ENCODE data around the gene CD247. TPM values are rescaled to one million over a fixed set of nuclear protein-coding genes. Genes with fewer than 3 reads are reported as not detected.

Gene CD247
- total RNA-seq, 3 donors from 2014 or later = 4.6 to 6.1 (median 4.6) TPM

DNA sequence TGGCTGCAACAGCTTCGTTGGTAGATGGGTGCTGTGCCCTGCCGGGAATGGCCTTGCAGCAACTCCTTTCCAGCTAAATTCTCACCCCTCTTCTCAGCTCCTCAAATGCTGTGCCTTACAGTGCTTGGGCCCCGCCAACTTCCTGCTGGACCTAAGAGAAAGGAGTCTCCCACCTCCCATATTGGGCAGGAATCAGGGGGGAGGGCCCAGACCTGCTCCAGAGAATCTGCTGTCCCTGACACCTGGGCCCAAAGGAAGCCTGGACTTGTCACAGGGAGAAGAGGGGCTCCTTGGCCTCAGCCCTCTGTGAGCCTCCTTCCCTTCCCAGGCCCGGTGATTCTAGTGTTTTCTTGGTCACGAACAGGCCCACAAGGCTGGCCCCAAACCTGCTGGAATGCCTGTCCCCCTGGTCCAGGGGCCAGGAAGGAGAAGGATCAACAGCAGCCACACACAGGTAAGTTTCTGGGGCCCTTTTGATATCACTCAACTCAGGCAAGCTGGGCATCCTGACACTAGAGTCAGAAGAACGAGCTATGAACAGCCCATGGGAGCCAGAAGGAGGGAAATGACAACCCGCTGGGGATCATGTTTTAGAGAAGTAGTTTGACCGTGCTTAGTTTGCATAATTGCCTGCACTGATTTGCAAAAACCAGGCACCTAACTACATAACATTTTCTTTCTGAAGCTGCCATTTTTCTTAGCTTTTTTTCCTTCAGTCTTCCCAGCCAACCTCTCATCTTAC, 86.2 kb downstream of the CD247 start:
- TF ChIP-seq, protein P1, sequence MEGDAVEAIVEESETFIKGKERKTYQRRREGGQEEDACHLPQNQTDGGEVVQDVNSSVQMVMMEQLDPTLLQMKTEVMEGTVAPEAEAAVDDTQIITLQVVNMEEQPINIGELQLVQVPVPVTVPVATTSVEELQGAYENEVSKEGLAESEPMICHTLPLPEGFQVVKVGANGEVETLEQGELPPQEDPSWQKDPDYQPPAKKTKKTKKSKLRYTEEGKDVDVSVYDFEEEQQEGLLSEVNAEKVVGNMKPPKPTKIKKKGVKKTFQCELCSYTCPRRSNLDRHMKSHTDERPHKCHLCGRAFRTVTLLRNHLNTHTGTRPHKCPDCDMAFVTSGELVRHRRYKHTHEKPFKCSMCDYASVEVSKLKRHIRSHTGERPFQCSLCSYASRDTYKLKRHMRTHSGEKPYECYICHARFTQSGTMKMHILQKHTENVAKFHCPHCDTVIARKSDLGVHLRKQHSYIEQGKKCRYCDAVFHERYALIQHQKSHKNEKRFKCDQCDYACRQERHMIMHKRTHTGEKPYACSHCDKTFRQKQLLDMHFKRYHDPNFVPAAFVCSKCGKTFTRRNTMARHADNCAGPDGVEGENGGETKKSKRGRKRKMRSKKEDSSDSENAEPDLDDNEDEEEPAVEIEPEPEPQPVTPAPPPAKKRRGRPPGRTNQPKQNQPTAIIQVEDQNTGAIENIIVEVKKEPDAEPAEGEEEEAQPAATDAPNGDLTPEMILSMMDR (IDR thresholded peaks at IDR 0.05) = no peak
- Histone ChIP-seq H3K4me1 (ENCODE audit: low read depth) (no peaks in the 10 kb centered on the region), H3K9me3 (no peaks in the 10 kb centered on the region), H3K36me3 (ENCODE audit: low read depth) (no peaks in the 10 kb centered on the region), H3K4me3 (no peak overlapping the region)
- DNase-seq (no peak), ATAC-seq (peak; percentile 11)
- intact Hi-C loops (cut with DNase I, micrococcal nuclease) = no loop called here

DNA sequence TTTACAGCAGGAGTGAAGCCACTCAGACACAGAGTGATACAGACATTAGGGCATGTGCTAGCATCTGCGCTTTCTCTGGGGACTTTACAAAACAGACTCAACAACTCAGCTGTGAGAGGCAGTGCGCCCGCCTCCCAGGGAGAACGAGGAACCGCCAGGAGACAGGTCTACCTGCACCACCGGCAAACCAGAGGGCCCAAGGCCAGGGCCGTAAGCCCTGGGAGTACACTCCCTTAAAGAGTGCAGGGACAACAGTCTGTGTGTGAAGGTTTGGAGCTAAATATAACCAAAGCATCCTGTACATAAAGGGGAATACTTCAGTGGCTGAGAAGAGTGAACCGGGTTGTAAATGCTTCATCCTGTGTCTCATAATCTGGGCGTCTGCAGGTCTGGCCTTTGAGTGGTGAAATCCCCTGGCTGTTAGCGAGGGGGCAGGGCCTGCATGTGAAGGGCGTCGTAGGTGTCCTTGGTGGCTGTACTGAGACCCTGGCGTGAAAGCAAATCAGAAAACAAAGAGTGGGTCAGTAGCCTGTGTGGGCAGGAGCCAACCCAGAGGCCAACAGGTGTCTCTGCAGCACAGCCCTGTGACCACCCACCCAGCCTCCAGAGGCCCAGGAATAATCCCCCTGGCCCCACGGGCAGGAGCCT, 86.9 kb downstream of the CD247 start:
- TF ChIP-seq, protein P1 (IDR thresholded peaks at IDR 0.05) = no peak
- H3K9me3 ChIP-seq = no peaks in the 10 kb centered on the region
- H3K4me1 ChIP-seq (ENCODE audit: low read depth) = no peaks in the 10 kb centered on the region
- DNase-seq (no peak), ATAC-seq (peak; percentile 5)
- H3K4me3 ChIP-seq = no peak overlapping the region
- no peaks in the 10 kb centered on the region for H3K36me3 ChIP-seq (ENCODE audit: low read depth)
- intact Hi-C loops (cut with DNase I, micrococcal nuclease) = no loop called here

DNA sequence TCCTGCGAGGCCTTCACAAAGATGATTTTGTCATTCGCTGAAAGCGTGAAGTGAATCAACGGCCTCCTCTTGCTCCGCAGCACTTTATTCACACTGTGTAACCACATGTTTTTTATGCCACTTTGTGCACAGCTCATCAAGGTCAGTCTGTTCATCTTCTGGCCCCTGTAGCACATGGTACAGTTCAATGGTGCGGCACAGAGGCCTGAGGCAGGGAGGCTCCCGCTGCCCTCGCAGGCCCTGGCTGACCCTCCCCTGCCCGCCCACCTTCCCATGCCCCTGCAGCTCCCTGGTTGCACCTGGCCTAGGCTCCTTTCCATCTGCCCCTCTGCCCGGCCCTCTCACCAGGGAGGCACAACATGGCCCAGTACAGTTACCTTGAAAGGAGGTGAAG, 87.5 kb downstream of the CD247 start:
- TF ChIP-seq, protein P1 (IDR thresholded peaks at IDR 0.05) = no peak
- H3K4me1 ChIP-seq (ENCODE audit: low read depth) = no peaks in the 10 kb centered on the region
- ATAC-seq = peak; percentile 28
- no peak for DNase-seq
- H3K9me3 ChIP-seq = no peaks in the 10 kb centered on the region
- H3K4me3 ChIP-seq = no peak overlapping the region
- H3K36me3 ChIP-seq (ENCODE audit: low read depth) = no peaks in the 10 kb centered on the region
- intact Hi-C loops (cut with DNase I, micrococcal nuclease) = no loop called here

DNA sequence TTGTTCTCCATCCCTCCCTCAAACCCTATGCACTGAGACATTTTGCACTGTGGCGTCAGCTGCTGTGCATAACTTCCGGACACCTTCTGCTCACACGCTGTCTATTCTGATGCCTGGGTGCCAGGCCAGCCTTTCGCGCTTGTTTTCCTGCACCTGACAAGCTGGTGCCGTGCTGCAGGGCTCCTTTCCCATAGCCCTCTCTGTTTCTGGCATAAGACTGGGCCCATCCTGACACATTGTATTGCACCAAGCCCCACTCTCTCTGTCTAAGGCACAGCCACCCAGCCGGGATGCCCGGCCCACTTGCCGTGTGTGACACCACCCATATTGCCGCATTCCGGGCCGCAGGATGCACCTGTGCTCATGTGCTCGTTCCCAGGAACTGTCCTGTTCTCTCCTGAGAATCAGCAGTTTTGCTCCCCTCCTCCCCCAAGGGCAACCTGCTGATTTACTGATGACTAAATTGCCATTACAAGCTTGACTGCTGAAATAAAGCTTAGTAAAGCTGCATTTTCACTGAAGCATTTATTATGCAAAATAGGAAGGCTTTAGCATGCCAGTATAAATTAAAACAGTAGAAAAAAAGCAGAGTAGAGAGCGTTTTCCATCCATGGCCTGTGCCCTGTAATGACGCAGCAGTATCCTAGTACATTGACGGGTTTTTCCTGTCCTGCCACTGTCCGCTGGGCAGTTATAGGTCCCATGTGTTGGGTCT, 88.0 kb downstream of the CD247 start:
- DNase-seq = no peak
- intact Hi-C loops (cut with DNase I, micrococcal nuclease) = no loop called here
- peak; percentile 31 for ATAC-seq
- Histone ChIP-seq H3K4me3 (no peak overlapping the region), H3K36me3 (ENCODE audit: low read depth) (no peaks in the 10 kb centered on the region), H3K9me3 (no peaks in the 10 kb centered on the region), H3K4me1 (ENCODE audit: low read depth) (no peaks in the 10 kb centered on the region)
- TF ChIP-seq, protein P1 (IDR thresholded peaks at IDR 0.05) = no peak

DNA sequence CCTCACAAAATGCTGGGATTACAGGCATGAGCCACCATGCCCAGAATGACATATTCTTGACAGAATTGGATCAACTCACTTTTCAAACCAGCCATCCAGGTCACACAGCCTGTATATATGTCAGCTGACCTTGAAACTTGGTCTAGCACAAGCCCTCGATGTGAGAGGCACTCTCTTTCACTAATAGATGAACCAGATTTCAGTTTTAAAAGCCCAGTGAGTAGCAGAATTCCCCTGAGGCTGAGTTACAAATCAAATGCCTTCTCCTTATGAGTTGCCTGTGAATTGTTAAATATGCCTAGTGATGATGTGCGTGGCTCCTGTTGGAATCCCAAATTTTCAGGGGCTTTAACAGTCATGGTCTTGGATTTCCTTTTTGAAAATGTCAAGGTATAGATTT, 88.7 kb downstream of the CD247 start:
- Histone ChIP-seq H3K4me1 (ENCODE audit: low read depth) (no peaks in the 10 kb centered on the region), H3K4me3 (no peak overlapping the region), H3K36me3 (ENCODE audit: low read depth) (no peaks in the 10 kb centered on the region), H3K9me3 (no peaks in the 10 kb centered on the region)
- intact Hi-C loops (cut with DNase I, micrococcal nuclease) = no loop called here
- ATAC-seq = no peak
- TF ChIP-seq, protein P1 (IDR thresholded peaks at IDR 0.05) = no peak
- no peak for DNase-seq
